Measurements from ENCODE around the gene BMPR1A. TPM values are rescaled to one million over a fixed set of nuclear protein-coding genes. Genes with fewer than 3 reads are reported as not detected.

BMPR1A gene
- total and polyA plus RNA-seq, 10 of the 15 experiments (the other 5 are each of a cell fraction or from before 2014, with no cell fraction given) = 2.3 to 22.7 (median 13.1) TPM

GRCh38 chr10:86888585-86889381, 132.4 kb downstream of the BMPR1A start (continued):
- peak; percentile 91 for TF ChIP-seq JUNB (IDR thresholded peaks at IDR 0.05)
- no peak for TF ChIP-seq ZSCAN29 (IDR thresholded peaks at IDR 0.05)
- TF ChIP-seq CHD1 (IDR thresholded peaks at IDR 0.05; ENCODE audit: low read depth, low read length) = no peak
- TF ChIP-seq LARP7 (IDR thresholded peaks at IDR 0.05) = no peak
- TF ChIP-seq SIN3A (IDR thresholded peaks at IDR 0.05; ENCODE audit: low read depth, low read length) = no peak
- TF ChIP-seq WRNIP1 (IDR thresholded peaks at IDR 0.05; ENCODE audit: borderline replicate concordance, low read depth, low read length) = no peak
- no peak for TF ChIP-seq ZZZ3 (IDR thresholded peaks at IDR 0.05; ENCODE audit: control insufficient read depth, insufficient read length, low read depth)
- peak; percentile 34 to 47; a peak in 2 of 4 replicates for TF ChIP-seq IKZF2 (IDR thresholded peaks at IDR 0.05)
- no peak for TF ChIP-seq EZH2 (IDR thresholded peaks at IDR 0.05; ENCODE audit: borderline replicate concordance, control insufficient read depth, low read depth, low read length)
- TF ChIP-seq, protein P1, sequence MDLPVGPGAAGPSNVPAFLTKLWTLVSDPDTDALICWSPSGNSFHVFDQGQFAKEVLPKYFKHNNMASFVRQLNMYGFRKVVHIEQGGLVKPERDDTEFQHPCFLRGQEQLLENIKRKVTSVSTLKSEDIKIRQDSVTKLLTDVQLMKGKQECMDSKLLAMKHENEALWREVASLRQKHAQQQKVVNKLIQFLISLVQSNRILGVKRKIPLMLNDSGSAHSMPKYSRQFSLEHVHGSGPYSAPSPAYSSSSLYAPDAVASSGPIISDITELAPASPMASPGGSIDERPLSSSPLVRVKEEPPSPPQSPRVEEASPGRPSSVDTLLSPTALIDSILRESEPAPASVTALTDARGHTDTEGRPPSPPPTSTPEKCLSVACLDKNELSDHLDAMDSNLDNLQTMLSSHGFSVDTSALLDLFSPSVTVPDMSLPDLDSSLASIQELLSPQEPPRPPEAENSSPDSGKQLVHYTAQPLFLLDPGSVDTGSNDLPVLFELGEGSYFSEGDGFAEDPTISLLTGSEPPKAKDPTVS (IDR thresholded peaks at IDR 0.05; ENCODE audit: low read depth, low read length) = no peak
- TF ChIP-seq, protein P2, sequence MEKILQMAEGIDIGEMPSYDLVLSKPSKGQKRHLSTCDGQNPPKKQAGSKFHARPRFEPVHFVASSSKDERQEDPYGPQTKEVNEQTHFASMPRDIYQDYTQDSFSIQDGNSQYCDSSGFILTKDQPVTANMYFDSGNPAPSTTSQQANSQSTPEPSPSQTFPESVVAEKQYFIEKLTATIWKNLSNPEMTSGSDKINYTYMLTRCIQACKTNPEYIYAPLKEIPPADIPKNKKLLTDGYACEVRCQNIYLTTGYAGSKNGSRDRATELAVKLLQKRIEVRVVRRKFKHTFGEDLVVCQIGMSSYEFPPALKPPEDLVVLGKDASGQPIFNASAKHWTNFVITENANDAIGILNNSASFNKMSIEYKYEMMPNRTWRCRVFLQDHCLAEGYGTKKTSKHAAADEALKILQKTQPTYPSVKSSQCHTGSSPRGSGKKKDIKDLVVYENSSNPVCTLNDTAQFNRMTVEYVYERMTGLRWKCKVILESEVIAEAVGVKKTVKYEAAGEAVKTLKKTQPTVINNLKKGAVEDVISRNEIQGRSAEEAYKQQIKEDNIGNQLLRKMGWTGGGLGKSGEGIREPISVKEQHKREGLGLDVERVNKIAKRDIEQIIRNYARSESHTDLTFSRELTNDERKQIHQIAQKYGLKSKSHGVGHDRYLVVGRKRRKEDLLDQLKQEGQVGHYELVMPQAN (conservative IDR thresholded peaks at IDR 0.05) = no peak; the same call in 1 of the 2 replicates
- TF ChIP-seq TAF1 (IDR thresholded peaks at IDR 0.05; ENCODE audit: borderline replicate concordance, low read depth, low read length) = no peak
- TF ChIP-seq REST (IDR thresholded peaks at IDR 0.05; ENCODE audit: low read depth, low read length) = no peak
- TF ChIP-seq ZBTB40 (IDR thresholded peaks at IDR 0.05; ENCODE audit: borderline replicate concordance) = no peak; the same call in 1 of the 2 replicates
- TF ChIP-seq E4F1 (IDR thresholded peaks at IDR 0.05; ENCODE audit: borderline replicate concordance, partially characterized antibody) = no peak

Data from GM12878 (cell line).